GM21619 (cell line): ENCODE results near the gene HTR3B.

Experiments used
- ATAC-seq: cut with Tn5 transposase; IDR thresholded peaks from one replicate; pipeline ENCODE4 v1.9.1; 2021; ENCODE audit not compliant: unreplicated experiment

HTR3B gene

GRCh38 chr11:113989381-113989780 is 84.8 kb downstream of the HTR3B start:
- ATAC-seq = no peak

GRCh38 chr11:113989916-113990315 is 85.3 kb downstream of the HTR3B start:
- ATAC-seq = no peak

GRCh38 chr11:113991170-113991569 is 86.6 kb downstream of the HTR3B start:
- ATAC-seq = no peak

GRCh38 chr11:113991718-113992458 is 87.3 kb downstream of the HTR3B start:
- no peak for ATAC-seq

GRCh38 chr11:113992459-113993110 is 88.0 kb downstream of the HTR3B start:
- no peak for ATAC-seq

GRCh38 chr11:113994077-113994954 is 89.7 kb downstream of the HTR3B start:
- no peak for ATAC-seq
